ENCODE measurements around the gene DUSP16. TPM values are rescaled to one million over a fixed set of nuclear protein-coding genes. Genes with fewer than 3 reads are reported as not detected.

DUSP16 gene
- polyA plus RNA-seq, 2 of the 4 experiments (the other 2 are of a cell fraction) = 18.2 to 34.7 TPM

GRCh38 chr12:12511021-12511783 is 51.5 kb downstream of the DUSP16 start:
- peak in 1 of 2 experiments; percentile 32; a peak in 1 of 6 replicates for ATAC-seq
- WGBS (ENCODE audit: missing lambda C conversion rate) = 73% methylated on average over 3 of the region's 3 CpGs
- Histone ChIP-seq H3K9me3 (no peaks in the 10 kb centered on the region), H3K4me3 (no peak overlapping the region), H3K4me2 (peak overlapping the region; percentile 9; the same call in 1 of the 3 replicates), H3K27ac (peak overlapping the region in 1 of 2 experiments; percentile 27; a peak in 1 of 6 replicates), H3K4me1 (peaks cover 45% of the 10 kb centered on the region)
- TF ChIP-seq POLR2A (IDR thresholded peaks at IDR 0.05; ENCODE audit: low read length) = no peak
- TF ChIP-seq JUNB (IDR thresholded peaks at IDR 0.05) = no peak
- no peak for TF ChIP-seq HOXA7 (CRISPR knock-in tag; IDR thresholded peaks at IDR 0.05)
- TF ChIP-seq FOSL2 (IDR thresholded peaks at IDR 0.05) = no peak
- TF ChIP-seq FOSL2 (CRISPR knock-in tag; IDR thresholded peaks at IDR 0.05) = 0 out of 2 replicates have a peak, but pooled peaks have one; percentile 2
- FAIRE-seq = no peak
- DNase-seq (ENCODE audit: low read depth in 1 of 2, low spot score in 1 of 2) = no peak
- ChIA-PET CTCF (interaction anchor here (0.7 kb wide), 1 partner anchor 11 kb away, joined by 3 read pairs; no protein-coding TSS in a partner anchor), POLR2A (no interaction called here)

DNA sequence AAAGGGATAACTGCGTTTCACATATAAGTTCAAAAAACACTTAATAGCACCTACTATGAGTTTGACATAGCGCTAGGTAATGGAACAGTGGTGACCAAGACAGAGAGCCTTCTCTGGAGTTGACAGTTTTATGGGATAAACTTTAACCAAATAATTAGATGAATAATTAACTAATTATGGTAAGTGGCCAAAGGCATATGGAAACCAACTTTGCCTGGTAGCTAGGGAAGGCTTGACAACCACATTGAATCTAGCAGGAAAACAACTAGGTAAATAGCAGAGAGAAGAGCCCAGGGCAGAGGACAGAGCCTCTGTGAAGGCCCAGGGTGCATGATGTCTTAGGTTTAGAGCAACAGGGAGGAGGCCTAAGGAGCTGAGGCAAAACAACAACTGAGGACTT is 52.1 kb downstream of the DUSP16 start:
- Histone ChIP-seq H3K4me2 (peak overlapping the region; percentile 9; the same call in 1 of the 3 replicates), H3K4me1 (peaks cover 50% of the 10 kb centered on the region), H3K27ac (peak overlapping the region in 1 of 2 experiments; percentile 27; a peak in 2 of 6 replicates), H3K4me3 (no peak overlapping the region), H3K9me3 (no peaks in the 10 kb centered on the region)
- CTCF ChIA-PET = interaction anchor here (0.7 to 1.2 kb wide), 2 partner anchors 11 to 133 kb away, joined by 3 read pairs; no protein-coding TSS in a partner anchor
- DNase-seq (ENCODE audit: low read depth in 1 of 2, low spot score in 1 of 2) (no peak), FAIRE-seq (no peak), ATAC-seq (no peak)
- 94% methylated on average over 2 of the region's 2 CpGs for WGBS (ENCODE audit: missing lambda C conversion rate)
- POLR2A ChIA-PET = no interaction called here
- TF ChIP-seq CBX8 (IDR thresholded peaks at IDR 0.05) = no peak
- TF ChIP-seq, protein P1, sequence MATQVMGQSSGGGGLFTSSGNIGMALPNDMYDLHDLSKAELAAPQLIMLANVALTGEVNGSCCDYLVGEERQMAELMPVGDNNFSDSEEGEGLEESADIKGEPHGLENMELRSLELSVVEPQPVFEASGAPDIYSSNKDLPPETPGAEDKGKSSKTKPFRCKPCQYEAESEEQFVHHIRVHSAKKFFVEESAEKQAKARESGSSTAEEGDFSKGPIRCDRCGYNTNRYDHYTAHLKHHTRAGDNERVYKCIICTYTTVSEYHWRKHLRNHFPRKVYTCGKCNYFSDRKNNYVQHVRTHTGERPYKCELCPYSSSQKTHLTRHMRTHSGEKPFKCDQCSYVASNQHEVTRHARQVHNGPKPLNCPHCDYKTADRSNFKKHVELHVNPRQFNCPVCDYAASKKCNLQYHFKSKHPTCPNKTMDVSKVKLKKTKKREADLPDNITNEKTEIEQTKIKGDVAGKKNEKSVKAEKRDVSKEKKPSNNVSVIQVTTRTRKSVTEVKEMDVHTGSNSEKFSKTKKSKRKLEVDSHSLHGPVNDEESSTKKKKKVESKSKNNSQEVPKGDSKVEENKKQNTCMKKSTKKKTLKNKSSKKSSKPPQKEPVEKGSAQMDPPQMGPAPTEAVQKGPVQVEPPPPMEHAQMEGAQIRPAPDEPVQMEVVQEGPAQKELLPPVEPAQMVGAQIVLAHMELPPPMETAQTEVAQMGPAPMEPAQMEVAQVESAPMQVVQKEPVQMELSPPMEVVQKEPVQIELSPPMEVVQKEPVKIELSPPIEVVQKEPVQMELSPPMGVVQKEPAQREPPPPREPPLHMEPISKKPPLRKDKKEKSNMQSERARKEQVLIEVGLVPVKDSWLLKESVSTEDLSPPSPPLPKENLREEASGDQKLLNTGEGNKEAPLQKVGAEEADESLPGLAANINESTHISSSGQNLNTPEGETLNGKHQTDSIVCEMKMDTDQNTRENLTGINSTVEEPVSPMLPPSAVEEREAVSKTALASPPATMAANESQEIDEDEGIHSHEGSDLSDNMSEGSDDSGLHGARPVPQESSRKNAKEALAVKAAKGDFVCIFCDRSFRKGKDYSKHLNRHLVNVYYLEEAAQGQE (IDR thresholded peaks at IDR 0.05) = no peak
- TF ChIP-seq MAX (IDR thresholded peaks at IDR 0.05) = no peak
- TF ChIP-seq, protein P2, sequence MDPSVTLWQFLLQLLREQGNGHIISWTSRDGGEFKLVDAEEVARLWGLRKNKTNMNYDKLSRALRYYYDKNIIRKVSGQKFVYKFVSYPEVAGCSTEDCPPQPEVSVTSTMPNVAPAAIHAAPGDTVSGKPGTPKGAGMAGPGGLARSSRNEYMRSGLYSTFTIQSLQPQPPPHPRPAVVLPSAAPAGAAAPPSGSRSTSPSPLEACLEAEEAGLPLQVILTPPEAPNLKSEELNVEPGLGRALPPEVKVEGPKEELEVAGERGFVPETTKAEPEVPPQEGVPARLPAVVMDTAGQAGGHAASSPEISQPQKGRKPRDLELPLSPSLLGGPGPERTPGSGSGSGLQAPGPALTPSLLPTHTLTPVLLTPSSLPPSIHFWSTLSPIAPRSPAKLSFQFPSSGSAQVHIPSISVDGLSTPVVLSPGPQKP (IDR thresholded peaks at IDR 0.05; ENCODE audit: low read depth, low read length) = no peak
- TF ChIP-seq POLR2A (IDR thresholded peaks at IDR 0.05; ENCODE audit: low read length) = no peak
- TF ChIP-seq CHD4 (IDR thresholded peaks at IDR 0.05; ENCODE audit: borderline replicate concordance) = no peak
- no peak for TF ChIP-seq HMGXB4 (CRISPR knock-in tag; IDR thresholded peaks at IDR 0.05; ENCODE audit: borderline replicate concordance)
- no peak for TF ChIP-seq FOSB (CRISPR knock-in tag; IDR thresholded peaks at IDR 0.05)
- no peak for TF ChIP-seq BHLHE40 (IDR thresholded peaks at IDR 0.05; ENCODE audit: low read depth, low read length)
- TF ChIP-seq ZSCAN20 (CRISPR knock-in tag; IDR thresholded peaks at IDR 0.05) = no peak
- no peak for TF ChIP-seq NPAS2 (CRISPR knock-in tag; IDR thresholded peaks at IDR 0.05; ENCODE audit: borderline replicate concordance)
- no peak for TF ChIP-seq SREBF2 (IDR thresholded peaks at IDR 0.05)
- no peak for TF ChIP-seq EHF (CRISPR knock-in tag; IDR thresholded peaks at IDR 0.05)
- TF ChIP-seq FOXS1 (CRISPR knock-in tag; IDR thresholded peaks at IDR 0.05) = no peak
- no peak for TF ChIP-seq RCOR1 (IDR thresholded peaks at IDR 0.05; ENCODE audit: low read depth, low read length)
- no peak for TF ChIP-seq SMC3 (IDR thresholded peaks at IDR 0.05)
- TF ChIP-seq, protein P3, sequence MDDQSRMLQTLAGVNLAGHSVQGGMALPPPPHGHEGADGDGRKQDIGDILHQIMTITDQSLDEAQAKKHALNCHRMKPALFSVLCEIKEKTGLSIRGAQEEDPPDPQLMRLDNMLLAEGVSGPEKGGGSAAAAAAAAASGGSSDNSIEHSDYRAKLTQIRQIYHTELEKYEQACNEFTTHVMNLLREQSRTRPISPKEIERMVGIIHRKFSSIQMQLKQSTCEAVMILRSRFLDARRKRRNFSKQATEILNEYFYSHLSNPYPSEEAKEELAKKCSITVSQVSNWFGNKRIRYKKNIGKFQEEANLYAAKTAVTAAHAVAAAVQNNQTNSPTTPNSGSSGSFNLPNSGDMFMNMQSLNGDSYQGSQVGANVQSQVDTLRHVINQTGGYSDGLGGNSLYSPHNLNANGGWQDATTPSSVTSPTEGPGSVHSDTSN (IDR thresholded peaks at IDR 0.05) = no peak

All from A549 (cell line).